Ascending aorta (tissue), 2 donors: ENCODE data around the gene TMEM87A. TPM values are rescaled to one million over a fixed set of nuclear protein-coding genes. Genes with fewer than 3 reads are reported as not detected.

Experiments
- DNase-seq, 2 donors: peaks; one replicate each; pipeline ENCODE4 v3.0.0-alpha.2; 2019; ENCODE audit warnings: low spot score in 2 of 2
- H3K27ac ChIP-seq, 2 donors: fragments of 200-600 bp; sonication (generic); one replicate each; pipeline ENCODE4 v1.5.1; 2016 to 2017; ENCODE audit warnings: mild to moderate bottlenecking in 1 of 2
- H3K27me3 ChIP-seq: fragments of 200-600 bp; sonication (generic); one replicate; pipeline ENCODE4 v1.5.1; 2017
- H3K36me3 ChIP-seq, 2 donors: fragments of 200-600 bp; sonication (generic); one replicate each; pipeline ENCODE4 v1.5.1; 2016
- H3K4me1 ChIP-seq, 2 donors: fragments of 200-600 bp; sonication (generic); one replicate each; pipeline ENCODE4 v1.5.1; 2016 to 2017; ENCODE audit warnings: mild to moderate bottlenecking in 1 of 2
- H3K4me3 ChIP-seq, 2 donors: fragments of 200-600 bp; sonication (generic); one replicate each; pipeline ENCODE4 v1.5.1; 2016 to 2017; ENCODE audit warnings: mild to moderate bottlenecking in 1 of 2
- H3K9me3 ChIP-seq, 2 donors: fragments of 200-600 bp; sonication (generic); one replicate each; pipeline ENCODE4 v1.5.1; 2016
- intact Hi-C: fragments of 100-400 bp; cut with DNase I; formaldehyde crosslinking; loops from one replicate; pipeline ENCODE4 v1.15.1; 2023
- total RNA-seq: library from RNA; depleted of rRNA; stranded (reverse); fragments of >200 nt; gene quantifications from one replicate; pipeline ENCODE4 v1.1.0, GENCODE V29; 2016
- TF ChIP-seq, protein P1 (sequence below), 3 experiments: fragments of 200-600 bp in 2 of 3; fragments of 450-650 bp in 1 of 3; sonication (generic) in 2 of 3; IDR thresholded peaks; one replicate each; pipeline ENCODE4 v1.5.1; 2016 to 2019; ENCODE audit warnings: antibody characterized with exemption in 3 of 3, mild to moderate bottlenecking in 1 of 3, moderate library complexity in 1 of 3

TMEM87A gene
- total RNA-seq, 1 donor from 2014 or later = 25.4 TPM

DNA sequence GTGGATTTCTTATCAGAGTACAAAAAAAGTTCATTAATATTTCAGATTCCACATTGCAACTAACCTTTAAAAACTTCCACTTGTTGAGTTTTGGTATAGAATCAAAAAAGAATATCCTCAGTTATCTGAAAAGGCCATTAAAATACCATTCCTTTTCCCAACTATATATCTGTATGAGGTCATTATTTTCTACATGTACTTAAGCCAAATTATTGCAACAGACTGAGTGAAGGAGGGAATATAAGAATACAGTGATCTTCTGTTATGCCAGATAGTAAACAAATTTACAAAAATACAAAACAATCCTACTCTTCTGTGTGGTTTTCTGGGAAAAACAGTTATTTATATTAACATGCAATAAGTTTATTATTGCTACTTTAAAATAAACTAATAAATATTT, 5.9 kb downstream of the TMEM87A start:
- Histone ChIP-seq H3K36me3 (peaks cover 29 to 55% of the 10 kb centered on the region in 2 donors), H3K4me1 (peaks cover 8 to 20% of the 10 kb centered on the region in 2 donors), H3K27ac (no peak overlapping the region), H3K27me3 (no peaks in the 10 kb centered on the region), H3K4me3 (no peak overlapping the region), H3K9me3 (no peaks in the 10 kb centered on the region)
- intact Hi-C loops = no loop called here
- TF ChIP-seq, protein P1, sequence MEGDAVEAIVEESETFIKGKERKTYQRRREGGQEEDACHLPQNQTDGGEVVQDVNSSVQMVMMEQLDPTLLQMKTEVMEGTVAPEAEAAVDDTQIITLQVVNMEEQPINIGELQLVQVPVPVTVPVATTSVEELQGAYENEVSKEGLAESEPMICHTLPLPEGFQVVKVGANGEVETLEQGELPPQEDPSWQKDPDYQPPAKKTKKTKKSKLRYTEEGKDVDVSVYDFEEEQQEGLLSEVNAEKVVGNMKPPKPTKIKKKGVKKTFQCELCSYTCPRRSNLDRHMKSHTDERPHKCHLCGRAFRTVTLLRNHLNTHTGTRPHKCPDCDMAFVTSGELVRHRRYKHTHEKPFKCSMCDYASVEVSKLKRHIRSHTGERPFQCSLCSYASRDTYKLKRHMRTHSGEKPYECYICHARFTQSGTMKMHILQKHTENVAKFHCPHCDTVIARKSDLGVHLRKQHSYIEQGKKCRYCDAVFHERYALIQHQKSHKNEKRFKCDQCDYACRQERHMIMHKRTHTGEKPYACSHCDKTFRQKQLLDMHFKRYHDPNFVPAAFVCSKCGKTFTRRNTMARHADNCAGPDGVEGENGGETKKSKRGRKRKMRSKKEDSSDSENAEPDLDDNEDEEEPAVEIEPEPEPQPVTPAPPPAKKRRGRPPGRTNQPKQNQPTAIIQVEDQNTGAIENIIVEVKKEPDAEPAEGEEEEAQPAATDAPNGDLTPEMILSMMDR (IDR thresholded peaks at IDR 0.05) = no peak
- no peak for DNase-seq

DNA sequence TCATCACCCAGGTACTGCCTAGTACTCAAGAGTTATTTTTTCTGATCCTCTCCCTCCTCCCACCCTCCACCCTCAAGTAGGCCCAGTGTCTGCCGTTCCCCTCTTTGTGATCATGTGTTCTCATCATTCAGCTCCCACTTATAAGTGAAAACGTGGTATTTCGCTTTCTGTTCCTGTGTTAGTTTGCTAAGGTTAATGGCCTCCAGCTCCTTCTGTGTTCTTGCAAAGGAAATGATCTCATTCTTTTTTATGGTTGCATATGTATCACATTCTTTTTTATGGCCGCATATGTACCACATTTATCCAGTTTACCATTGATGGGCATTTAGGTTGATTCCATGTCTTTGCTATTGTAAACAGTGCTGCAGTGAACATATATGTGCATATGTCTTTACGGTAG, 8.4 kb downstream of the TMEM87A start:
- Histone ChIP-seq H3K4me3 (no peak overlapping the region), H3K27ac (no peak overlapping the region), H3K9me3 (no peaks in the 10 kb centered on the region), H3K36me3 (peaks cover 48 to 76% of the 10 kb centered on the region in 2 donors), H3K4me1 (peaks cover 0 to 3% of the 10 kb centered on the region in 2 donors), H3K27me3 (no peaks in the 10 kb centered on the region)
- no peak for DNase-seq
- TF ChIP-seq, protein P1 (IDR thresholded peaks at IDR 0.05) = no peak
- intact Hi-C loops = no loop called here

DNA sequence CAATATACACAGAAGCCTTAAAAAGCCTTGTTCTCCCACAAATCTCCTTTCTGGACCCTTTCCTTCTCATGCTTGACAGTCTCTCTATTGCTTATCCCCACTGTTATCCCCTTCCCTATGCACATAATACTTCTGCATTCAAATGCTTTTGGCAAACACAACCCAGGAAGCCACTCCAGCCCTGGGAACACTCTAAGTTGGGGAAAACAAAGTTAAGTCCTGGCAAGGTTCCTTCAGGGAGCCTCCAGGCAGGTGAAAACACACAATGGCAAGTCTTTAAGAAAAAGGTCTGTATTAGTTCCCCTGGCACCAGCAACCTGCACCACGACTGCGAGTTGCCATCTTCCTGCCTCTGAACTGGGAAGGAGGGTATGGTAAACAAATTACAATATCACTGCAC, 19.9 kb downstream of the TMEM87A start:
- peaks cover 19 to 61% of the 10 kb centered on the region in 2 donors for H3K36me3 ChIP-seq
- DNase-seq = no peak
- no peak overlapping the region for H3K4me3 ChIP-seq
- no peaks in the 10 kb centered on the region for H3K27me3 ChIP-seq
- H3K27ac ChIP-seq = no peak overlapping the region
- H3K9me3 ChIP-seq = no peaks in the 10 kb centered on the region
- no peaks in the 10 kb centered on the region for H3K4me1 ChIP-seq
- intact Hi-C loops = no loop called here
- TF ChIP-seq, protein P1 (IDR thresholded peaks at IDR 0.05) = no peak

DNA sequence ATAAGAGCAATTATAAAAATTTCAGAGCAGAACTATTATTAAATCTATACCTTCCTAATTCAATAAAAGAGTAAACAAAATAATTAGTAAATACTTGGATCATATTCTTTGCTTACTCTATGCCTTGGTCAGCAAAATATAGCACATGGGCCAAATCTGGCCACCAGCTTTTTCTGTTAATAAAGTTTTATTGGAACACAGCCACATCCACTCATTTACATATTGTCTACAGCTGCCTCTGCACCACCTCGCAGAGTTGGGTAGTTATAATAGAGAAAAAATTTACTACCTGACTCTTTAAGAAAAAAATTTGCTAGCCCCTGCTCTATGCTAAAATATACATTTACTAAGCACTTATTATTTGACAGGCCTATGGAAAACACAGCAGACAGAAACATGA, 32.4 kb downstream of the TMEM87A start:
- no peak for DNase-seq
- peaks cover 25 to 42% of the 10 kb centered on the region in 2 donors for H3K36me3 ChIP-seq
- no peak overlapping the region for H3K27ac ChIP-seq
- no peaks in the 10 kb centered on the region for H3K9me3 ChIP-seq
- intact Hi-C loops = no loop called here
- TF ChIP-seq, protein P1 (IDR thresholded peaks at IDR 0.05) = no peak
- H3K4me1 ChIP-seq = no peaks in the 10 kb centered on the region
- no peak overlapping the region for H3K4me3 ChIP-seq
- H3K27me3 ChIP-seq = no peaks in the 10 kb centered on the region

DNA sequence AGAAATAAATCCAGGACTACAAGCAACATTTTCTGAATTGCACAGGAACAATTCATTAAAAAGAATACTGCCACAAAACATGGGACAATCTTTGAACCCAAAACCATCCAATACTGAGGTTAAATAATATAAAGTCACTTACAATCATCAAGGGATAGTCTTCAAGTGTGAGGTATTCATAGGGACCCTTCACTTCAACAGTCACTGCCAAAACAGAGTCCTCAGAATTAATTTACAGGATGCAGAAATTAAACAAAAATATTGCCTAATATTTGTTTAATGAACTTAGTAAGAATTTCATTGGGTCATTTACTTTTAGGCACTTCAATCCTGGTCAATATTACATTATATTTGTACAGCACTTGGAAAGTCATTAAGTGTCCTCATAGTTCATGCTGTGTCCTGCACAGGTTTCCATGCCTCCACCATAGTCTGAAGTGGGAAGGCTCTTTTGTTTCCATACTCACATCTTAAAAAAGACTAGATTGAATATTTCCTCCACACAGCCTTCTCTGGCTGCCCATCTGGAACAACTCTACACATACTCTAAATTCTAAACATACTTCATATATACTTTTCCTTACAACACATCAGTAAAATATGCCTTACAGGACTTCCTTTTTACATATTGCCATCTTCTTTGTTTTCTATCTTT, 33.6 kb downstream of the TMEM87A start:
- Histone ChIP-seq H3K36me3 (peaks cover 36 to 54% of the 10 kb centered on the region in 2 donors), H3K4me1 (no peaks in the 10 kb centered on the region), H3K9me3 (no peaks in the 10 kb centered on the region), H3K4me3 (no peak overlapping the region), H3K27me3 (no peaks in the 10 kb centered on the region), H3K27ac (no peak overlapping the region)
- intact Hi-C loops = no loop called here
- DNase-seq = no peak
- TF ChIP-seq, protein P1 (IDR thresholded peaks at IDR 0.05) = no peak
